GM18520 (cell line): Measurements from ENCODE around the gene TRNAU1AP.
"Not testable (repeated sequence)": the region's sequence is repeated elsewhere in the genome, so short reads cannot be mapped to it uniquely, and the experiment has no call there.

Experiments
- ATAC-seq: cut with Tn5 transposase; IDR thresholded peaks from one replicate; pipeline ENCODE4 v1.9.1; 2021; ENCODE audit not compliant: unreplicated experiment

Gene TRNAU1AP

GRCh38 chr1:28552758-28553663 lies at the start of gene TRNAU1AP:
TSS of gene TRNAU1AP (plus strand) at chr1:28553085. CDS start at chr1:28553111, 26 bp downstream.
- peak; percentile 90 for ATAC-seq

- ATAC-seq, result no peak
Observed at GRCh38 chr1:28503117-28503516, 49.8 kb upstream of the TRNAU1AP start.

- peak; percentile 70 for ATAC-seq
Observed at GRCh38 chr1:28505406-28506187, 47.3 kb upstream of the TRNAU1AP start, which contains the start of gene RCC1. TSS of gene RCC1 (plus strand) at chr1:28506043. CDS start at chr1:28529867, 23,824 bp downstream.

GRCh38 chr1:28506907-28507246 lies 46.0 kb upstream of the TRNAU1AP start:
- no peak for ATAC-seq

GRCh38 chr1:28507247-28507645 lies 45.6 kb upstream of the TRNAU1AP start:
- no peak for ATAC-seq

GRCh38 chr1:28507646-28508434 lies 45.0 kb upstream of the TRNAU1AP start:
- no peak for ATAC-seq

GRCh38 chr1:28508435-28508754 lies 44.5 kb upstream of the TRNAU1AP start:
- ATAC-seq, result no peak

GRCh38 chr1:28509705-28510272 lies 43.1 kb upstream of the TRNAU1AP start:
- ATAC-seq, result no peak

- no peak for ATAC-seq
Observed at GRCh38 chr1:28510273-28510969, 42.5 kb upstream of the TRNAU1AP start.

- no peak for ATAC-seq
Observed at GRCh38 chr1:28510970-28511440, 41.9 kb upstream of the TRNAU1AP start.

- no peak for ATAC-seq
Observed at GRCh38 chr1:28512058-28512611, 40.8 kb upstream of the TRNAU1AP start.

GRCh38 chr1:28514445-28514933 lies 38.4 kb upstream of the TRNAU1AP start:
- ATAC-seq, result not testable (repeated sequence)

- no peak for ATAC-seq
Observed at GRCh38 chr1:28516518-28516956, 36.3 kb upstream of the TRNAU1AP start.

GRCh38 chr1:28517649-28517999 lies 35.3 kb upstream of the TRNAU1AP start:
- ATAC-seq, result no peak

GRCh38 chr1:28518000-28518744 lies 34.7 kb upstream of the TRNAU1AP start:
- peak; percentile 86 for ATAC-seq

GRCh38 chr1:28518745-28519341 lies 34.0 kb upstream of the TRNAU1AP start:
- no peak for ATAC-seq

GRCh38 chr1:28519946-28520725 lies 32.7 kb upstream of the TRNAU1AP start:
- no peak for ATAC-seq

- ATAC-seq, result not testable (repeated sequence)
Observed at GRCh38 chr1:28520796-28521195, 32.1 kb upstream of the TRNAU1AP start.
